GM19043 (cell line): ENCODE results near the gene IL24.
A peak's percentile ranks its signal among the peaks of the same experiment; 100 is the strongest.
"Not testable (repeated sequence)": the region's sequence is repeated elsewhere in the genome, so short reads cannot be mapped to it uniquely, and the experiment has no call there.

Source experiments
- ATAC-seq: cut with Tn5 transposase; IDR thresholded peaks from one replicate; pipeline ENCODE4 v1.9.1; 2021; ENCODE audit warnings: low read depth; ENCODE audit not compliant: unreplicated experiment

The IL24 gene

DNA sequence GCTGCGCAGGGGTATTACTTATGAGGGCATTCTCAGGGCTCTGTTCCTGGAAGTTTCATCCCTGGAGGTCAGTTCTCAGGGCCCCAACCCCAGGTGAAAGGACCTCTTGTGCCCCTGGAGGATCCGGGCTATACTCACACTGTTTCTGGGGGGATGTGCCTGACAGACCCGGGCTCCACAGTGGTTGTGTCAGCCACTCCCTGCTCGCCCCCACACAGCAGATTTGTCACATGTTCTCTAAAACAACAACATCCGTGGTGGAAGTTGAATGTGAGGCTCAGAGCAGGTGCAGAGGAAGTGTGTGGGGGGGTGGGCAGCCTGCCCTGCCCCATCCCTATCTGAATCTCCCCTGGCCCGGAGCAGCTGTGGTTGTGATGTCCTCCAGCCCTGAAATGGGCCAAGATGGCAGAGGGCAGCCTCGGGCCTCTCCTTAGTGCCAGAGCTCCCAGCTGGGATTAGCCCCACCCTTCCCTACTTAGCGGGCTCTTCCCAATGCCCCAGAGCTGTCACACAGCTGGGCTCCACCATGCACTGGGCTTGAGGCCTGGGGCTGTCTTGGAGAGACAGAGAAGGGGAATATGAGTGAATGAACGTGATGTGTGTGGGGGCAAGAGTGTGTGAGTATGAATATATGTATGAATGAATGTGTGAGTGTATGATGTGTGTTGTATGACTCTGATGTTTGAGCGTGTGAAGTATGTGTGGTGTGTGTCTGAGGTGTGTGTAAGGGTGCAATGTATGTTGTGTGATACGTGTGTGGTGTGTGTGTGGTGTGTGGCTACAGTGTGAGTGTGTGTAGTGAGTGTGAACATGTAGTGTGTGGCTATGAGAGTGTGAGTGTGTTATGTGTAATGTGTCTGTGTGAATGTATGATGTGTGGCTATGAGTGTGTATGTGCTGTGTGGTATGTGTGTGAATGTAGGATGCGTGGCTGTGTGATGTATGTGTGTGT lies 26.0 kb downstream of the IL24 start:
- peak; percentile 54 for ATAC-seq

GRCh38 chr1:206923961-206924557 lies 26.8 kb downstream of the IL24 start:
- not testable (repeated sequence) for ATAC-seq

GRCh38 chr1:206924592-206925105 lies 27.4 kb downstream of the IL24 start:
- peak; percentile 18 for ATAC-seq

GRCh38 chr1:206925106-206925736 lies 28.0 kb downstream of the IL24 start:
- ATAC-seq = peak; percentile 39

- no peak for ATAC-seq
Measured at GRCh38 chr1:206926286-206926685, 29.0 kb downstream of the IL24 start.

GRCh38 chr1:206929524-206929923 lies 32.3 kb downstream of the IL24 start:
- no peak for ATAC-seq

- ATAC-seq = peak; percentile 66
Measured at GRCh38 chr1:206930210-206930798, 33.1 kb downstream of the IL24 start.

DNA sequence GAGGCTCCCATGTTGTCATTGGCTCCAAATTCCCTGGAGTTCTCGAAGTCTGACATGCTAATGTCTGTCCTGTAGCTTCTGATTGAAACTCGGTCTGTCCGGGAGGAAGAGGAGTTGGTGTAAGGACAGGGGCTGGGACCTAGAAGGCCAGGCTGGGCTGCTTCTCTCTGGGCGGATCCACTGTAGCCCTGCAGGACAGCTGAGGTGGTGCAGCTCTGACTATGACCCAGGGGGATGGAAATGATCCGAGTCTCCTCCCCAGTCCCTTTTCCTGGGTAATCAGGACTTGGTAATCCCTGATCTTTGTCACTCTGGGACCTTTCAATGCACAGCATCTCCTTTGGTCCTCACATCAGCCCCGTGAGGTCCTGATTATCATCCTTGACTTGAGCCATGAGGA lies 34.5 kb downstream of the IL24 start:
- no peak for ATAC-seq

DNA sequence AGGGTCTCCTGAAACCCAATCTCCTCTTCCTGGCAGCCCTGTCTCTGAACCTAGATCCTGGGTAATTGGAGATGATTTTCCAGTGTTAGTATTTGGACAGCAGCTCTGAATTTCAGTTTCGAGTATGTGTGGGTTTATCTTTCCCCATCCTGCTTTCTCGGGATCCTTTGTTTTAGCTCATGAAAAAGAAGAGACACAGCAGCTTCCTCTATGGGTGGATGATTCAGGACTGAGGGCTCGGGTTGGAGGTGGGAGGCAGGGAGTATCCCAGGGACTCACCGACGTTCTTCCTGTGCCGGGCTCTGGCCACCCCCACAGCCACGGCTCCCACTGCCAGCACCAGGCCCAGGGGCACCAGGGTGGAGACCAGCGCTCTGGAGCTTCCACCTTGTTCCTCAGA lies 34.9 kb downstream of the IL24 start:
- ATAC-seq = no peak

GRCh38 chr1:206933333-206933945 lies 36.2 kb downstream of the IL24 start:
- ATAC-seq = no peak

DNA sequence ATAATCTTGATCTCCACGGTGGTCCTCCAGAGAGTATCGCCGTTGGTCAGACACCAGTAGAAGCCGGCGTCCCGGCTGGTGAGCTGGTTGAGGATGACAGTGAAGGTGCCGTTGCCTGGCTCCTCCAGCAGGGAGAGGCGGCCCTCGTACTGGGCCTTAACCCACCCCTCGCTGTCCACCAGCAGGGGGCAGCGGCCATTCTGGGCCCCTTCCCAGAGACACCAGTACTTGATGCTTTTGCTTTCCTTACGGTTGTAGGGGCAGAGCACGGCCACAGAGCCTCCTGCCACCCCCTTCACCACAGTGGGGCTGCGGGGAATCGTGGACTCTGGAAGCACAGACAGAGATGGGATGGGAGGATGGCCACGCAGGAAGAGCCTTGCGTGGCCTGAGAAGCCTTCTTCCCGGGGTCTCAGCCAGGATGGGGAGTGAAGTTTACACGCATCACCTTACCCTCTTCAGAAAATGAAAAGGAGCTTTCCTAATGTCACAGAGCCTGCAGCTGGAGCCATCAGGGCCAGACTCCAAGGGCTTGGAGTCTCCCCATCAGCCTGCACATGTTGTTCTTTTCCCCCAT lies 38.3 kb downstream of the IL24 start:
- ATAC-seq = no peak

DNA sequence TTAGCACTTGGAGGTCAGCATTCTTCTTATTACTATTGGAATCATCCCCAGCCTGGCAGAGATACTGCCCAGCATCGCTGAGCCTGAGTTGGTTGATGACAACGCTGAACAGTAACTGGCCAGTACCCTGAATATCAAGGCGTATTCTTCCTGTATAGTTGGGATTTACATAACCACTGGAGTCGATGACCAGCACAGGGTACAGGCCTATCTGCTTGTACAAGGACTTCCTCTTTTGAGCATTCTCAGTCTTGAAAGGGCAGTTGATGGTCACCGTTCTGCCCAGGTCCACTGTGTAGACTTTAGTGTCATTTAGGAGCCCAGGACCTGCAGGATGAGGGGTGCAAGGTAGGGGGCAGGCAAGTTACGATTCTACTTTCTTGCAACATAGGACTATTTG lies 40.2 kb downstream of the IL24 start:
- no peak for ATAC-seq

- ATAC-seq = no peak
Measured at GRCh38 chr1:206939131-206939530, 41.9 kb downstream of the IL24 start.

- ATAC-seq = no peak
Measured at GRCh38 chr1:206939841-206940587, 42.8 kb downstream of the IL24 start.

GRCh38 chr1:206940588-206940936 lies 43.3 kb downstream of the IL24 start:
- ATAC-seq = no peak

DNA sequence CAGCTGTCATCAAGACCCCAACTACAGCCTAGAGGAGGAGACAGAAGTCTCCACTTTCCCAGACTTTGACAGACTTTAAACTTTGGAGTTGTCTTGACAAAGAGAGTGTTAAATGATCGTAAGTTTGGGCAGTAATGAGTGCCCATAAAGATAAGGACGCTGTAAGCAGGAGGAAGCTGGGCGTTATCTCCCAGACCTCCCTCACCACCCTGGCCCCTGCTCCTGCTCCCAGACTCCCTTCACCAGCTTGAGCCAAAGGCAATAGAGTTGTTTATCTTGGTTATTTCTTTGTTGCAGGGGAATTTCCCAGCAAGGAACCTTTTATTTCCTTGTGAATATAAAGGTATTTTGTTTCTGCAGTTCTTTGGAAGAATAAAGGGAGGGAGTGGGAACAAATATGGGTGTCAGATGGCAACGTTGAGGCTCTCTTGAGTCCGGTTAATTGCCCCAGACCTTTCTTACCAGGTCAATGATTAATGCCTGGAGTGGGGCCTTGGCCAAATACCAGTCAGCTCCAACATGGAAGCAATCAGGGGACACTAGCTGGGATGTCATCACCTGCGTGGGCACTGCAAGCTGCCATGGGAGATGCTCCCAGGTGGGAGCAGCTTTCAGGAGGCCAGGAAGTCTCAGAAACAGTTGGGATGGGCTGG lies 44.6 kb downstream of the IL24 start:
- ATAC-seq = no peak

DNA sequence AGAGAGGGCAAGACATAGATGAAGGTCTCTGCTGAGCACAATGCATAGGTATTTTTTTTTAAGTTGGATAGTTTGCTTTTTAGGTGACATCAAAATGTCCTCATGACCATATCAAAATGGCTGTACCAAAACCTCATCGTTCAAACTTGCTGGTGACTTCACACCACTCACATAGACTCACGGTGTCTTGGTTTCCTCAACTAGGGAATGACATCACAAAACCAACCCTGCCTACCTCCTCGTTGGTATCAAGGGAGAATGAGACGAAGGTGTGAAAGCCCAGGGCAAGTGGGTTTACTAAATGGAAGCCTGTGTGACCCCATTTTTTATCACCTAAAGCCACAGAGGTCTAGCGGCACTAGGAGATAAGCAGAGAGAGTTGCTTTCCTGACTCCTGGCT lies 47.5 kb downstream of the IL24 start:
- no peak for ATAC-seq

GRCh38 chr1:206945779-206946178 lies 48.5 kb downstream of the IL24 start:
- ATAC-seq = no peak

DNA sequence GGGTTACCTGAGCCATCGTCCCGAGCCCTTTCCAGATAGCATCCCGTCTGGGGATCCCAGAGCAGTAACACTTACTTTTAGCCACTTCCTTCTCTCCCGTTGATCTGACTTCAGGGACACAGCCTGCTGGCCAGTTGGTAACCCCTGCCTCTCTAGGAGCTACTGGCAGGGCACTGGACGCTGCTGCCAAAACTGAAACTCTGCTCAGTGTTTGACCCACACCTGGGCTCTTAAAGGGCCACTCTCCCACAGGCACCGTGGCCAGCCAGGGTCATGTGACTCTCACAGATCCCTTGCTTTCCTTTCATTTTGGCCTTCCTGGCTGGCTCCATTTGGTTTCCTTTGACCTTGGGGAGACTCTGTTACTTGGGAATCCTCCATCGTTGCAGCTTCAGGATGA lies 49.0 kb downstream of the IL24 start, which contains the start of gene PIGR:
PIGR (minus strand) TSS at position 206 of the 400 bp plus-strand sequence. CDS start 5,935 bp downstream, outside the sequence.
- ATAC-seq = no peak
